ENCODE results near the gene RNF5. TPM values are rescaled to one million over a fixed set of nuclear protein-coding genes. Genes with fewer than 3 reads are reported as not detected.
A peak's percentile ranks its signal among the peaks of the same experiment; 100 is the strongest.

The RNF5 gene
- total and polyA plus RNA-seq, 5 experiments from 2014 or later: 38.6 to 117 (median 102) TPM

DNA sequence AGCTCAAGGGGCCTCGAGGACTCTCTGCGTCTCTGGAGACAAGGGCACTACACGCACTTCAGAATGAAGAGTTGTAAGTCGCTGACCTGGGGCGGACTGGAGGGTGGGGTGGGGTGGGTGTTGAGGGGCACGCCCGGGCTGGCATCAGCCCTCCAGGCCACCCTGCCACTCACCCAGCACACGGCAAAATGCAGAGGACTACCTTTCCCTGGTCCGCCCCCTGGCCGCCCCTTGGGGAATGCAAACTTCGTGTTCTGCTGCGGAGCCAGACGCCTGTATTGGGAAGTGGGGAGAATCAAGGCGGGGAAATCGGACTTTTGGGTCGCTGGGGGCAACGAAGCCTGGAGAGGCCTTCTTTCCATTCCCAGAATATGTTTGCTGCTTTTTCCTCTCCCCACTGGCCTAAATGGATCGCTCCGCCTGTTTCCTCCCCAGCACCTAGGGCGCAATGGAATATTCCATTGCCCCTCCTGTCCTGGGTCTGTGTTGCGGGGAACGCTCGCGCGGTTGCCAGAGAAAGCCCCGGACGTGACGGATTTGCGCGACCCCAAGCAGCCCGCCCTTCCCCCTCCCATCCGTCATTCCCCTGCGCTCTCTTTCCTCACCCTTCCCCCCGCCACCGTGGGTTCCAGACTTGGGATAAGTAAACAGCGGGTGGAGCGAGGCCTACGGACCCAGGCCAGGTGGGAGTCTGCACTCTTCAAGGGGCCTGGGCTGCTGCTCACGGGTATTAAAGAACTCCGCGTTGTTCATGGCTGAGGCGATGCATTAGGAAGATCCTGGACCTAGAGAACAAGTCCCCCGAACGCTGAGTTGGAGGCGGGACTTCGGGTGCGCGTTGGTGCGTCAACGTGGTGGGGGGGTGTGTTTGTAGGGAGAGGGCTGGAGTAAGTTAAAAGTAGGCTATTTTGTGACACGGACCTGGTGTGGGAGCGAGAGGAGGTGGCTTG is 24.4 kb upstream of the RNF5 start, which contains the start of gene PPT2:
TSS of gene PPT2 (plus strand) at position 578 of the 950 bp plus-strand sequence. CDS start 454 bp downstream, outside the sequence.
- Mint-ChIP-seq H3K4me3 (peak within 1 kb of the TSS; percentile 88 to 100 (median 98)), H3K27ac (peak within 1 kb of the TSS; percentile 87 to 99 (median 98)), H3K4me1 (peaks cover 45 to 73% (median 53%) of the 10 kb centered on the region in 4 donors), H3K27me3 (peaks cover 0 to 16% (median 4%) of the 10 kb centered on the region in 5 donors), H3K36me3 (peaks cover 6 to 24% (median 8%) of the 10 kb centered on the region in 3 donors), H3K9me3 (no peaks in the 10 kb centered on the region)
- POLR2A ChIA-PET: interaction anchor here (0.6 to 1.6 kb wide), 6 partner anchors 23 to 691 kb away, joined by 3 to 9 read pairs (median 4); partner anchors contain the start of gene AGPAT1
- ATAC-seq: peak; percentile 65 to 79
- DNase-seq: peak; percentile 60 to 92 (median 83)

DNA sequence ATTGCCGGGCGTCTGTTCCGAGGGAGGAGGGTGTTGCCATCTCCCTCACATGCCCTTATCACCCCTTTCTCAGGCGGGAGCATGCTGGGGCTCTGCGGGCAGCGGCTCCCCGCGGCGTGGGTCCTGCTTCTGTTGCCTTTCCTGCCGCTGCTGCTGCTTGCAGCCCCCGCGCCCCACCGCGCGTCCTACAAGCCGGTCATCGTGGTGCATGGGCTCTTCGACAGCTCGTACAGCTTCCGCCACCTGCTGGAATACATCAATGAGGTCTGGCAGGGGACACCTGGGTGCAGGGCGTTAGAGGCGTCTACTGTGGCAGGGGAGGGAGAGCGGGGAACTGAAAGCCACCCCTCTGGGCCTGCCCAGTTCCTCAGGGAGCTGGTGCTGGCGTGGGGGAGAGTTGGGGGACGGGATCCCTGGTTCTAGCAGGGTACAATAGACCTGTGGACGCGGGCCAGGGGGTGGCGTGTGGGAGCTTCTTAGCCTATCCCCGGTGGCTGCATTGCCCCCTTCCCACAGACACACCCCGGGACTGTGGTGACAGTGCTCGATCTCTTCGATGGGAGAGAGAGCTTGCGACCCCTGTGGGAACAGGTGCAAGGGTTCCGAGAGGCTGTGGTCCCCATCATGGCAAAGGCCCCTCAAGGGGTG is 23.6 kb upstream of the RNF5 start:
- Mint-ChIP-seq H3K27me3 (peaks cover 0 to 13% (median 4%) of the 10 kb centered on the region in 5 donors), H3K9me3 (no peaks in the 10 kb centered on the region), H3K4me1 (peaks cover 41 to 69% (median 49%) of the 10 kb centered on the region in 4 donors), H3K4me3 (peak overlapping the region; percentile 88 to 100 (median 98)), H3K36me3 (peaks cover 6 to 30% (median 8%) of the 10 kb centered on the region in 3 donors), H3K27ac (peak overlapping the region; percentile 87 to 99 (median 98))
- ATAC-seq: peak; percentile 61 to 73
- peak; percentile 45 to 87 (median 66) for DNase-seq
- POLR2A ChIA-PET: interaction anchor here (0.8 to 1.6 kb wide), 6 partner anchors 22 to 690 kb away, joined by 3 to 9 read pairs (median 4); partner anchors contain the start of gene AGPAT1

DNA sequence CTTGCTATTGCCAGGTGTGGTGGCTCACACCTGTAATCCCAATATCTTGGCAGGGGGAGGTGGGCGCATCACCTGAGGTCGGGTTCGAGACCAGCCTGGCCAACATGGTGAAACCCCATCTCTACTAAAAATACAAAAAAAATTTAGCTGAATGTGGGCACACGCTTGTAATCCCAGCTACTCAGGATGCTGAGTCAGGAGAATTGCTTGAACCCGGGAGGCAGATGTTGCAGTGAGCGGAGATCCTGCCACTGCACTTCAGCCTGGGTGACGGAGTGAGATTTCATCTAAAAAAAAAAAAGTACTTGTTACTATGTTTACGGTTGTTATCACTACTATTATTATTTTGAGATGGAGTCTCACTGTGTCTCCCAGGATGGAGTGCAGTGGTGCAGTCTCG is 21.3 kb upstream of the RNF5 start:
- Mint-ChIP-seq H3K9me3 (no peaks in the 10 kb centered on the region), H3K36me3 (peaks cover 6 to 32% (median 8%) of the 10 kb centered on the region in 3 donors), H3K27ac (no peak overlapping the region), H3K4me3 (no peak overlapping the region), H3K4me1 (peaks cover 28 to 46% (median 34%) of the 10 kb centered on the region in 4 donors), H3K27me3 (no peaks in the 10 kb centered on the region)
- DNase-seq (peak in 1 of 10 donors; percentile 26), ATAC-seq (no peak)
- POLR2A ChIA-PET: no interaction called here

DNA sequence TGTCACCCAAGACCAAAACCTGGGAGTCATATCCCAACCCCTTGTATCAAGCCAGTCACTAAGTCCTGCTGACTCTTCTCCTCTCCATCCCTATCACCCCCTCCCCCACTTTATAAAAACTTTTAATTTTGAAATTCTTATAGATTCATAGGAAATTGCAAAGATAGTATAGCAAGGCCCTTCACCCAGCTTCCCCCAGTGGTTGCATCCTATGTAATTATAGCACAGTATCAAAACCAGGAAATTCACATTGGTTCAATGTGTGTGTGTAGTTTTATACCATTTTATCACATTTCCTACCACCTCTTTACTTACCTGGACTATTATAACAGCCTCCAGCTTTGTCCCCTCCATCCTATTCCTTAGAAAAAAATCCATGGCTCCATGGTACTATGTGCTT is 20.2 kb upstream of the RNF5 start:
- no peak for ATAC-seq
- Mint-ChIP-seq H3K4me1 (peaks cover 21 to 34% (median 23%) of the 10 kb centered on the region in 4 donors), H3K36me3 (peaks cover 6 to 40% (median 8%) of the 10 kb centered on the region in 3 donors), H3K27ac (no peak overlapping the region), H3K9me3 (no peaks in the 10 kb centered on the region), H3K4me3 (no peak overlapping the region), H3K27me3 (no peaks in the 10 kb centered on the region)
- no peak for DNase-seq
- POLR2A ChIA-PET: interaction anchor here (2.3 kb wide), 1 partner anchor 19 kb away, joined by 10 read pairs; no protein-coding TSS in a partner anchor

DNA sequence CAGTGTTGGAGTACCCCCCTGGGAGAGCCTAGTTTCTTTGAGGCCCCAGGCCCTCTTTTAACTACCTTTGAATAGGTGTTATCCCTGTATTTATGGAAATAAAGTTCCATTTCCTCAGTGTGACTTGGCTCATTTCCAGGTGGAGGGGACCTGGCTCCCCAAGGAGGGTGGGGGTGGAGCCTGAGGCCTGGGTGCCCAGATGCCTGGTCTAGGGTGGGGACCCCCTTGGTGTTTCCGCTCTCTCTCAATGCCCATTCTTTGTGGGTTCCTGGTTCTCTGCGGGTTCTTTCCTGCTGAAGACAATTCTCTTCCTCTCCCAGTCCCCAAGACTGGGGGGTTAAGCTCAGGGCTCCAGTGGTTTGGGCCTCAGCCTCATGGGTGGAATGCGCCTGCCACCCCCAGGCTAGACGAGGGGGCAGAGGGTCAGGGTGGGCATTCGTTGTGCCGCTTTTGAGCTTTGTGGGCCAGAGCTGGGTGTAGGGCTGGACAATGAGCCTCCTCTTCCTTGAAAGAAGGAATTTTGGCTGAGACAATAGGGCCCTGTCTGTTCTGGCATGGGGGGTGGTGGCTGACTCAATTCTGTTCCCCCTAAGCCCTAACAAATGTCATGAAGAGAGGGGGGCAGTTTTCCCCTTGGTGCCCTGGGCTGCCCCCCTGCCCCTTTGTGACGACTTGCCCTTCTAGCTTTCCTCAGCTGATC is 14.5 kb upstream of the RNF5 start:
- Mint-ChIP-seq H3K27ac (peak overlapping the region in 3 of 10 donors; percentile 27 to 53 (median 47)), H3K27me3 (no peaks in the 10 kb centered on the region), H3K4me3 (no peak overlapping the region), H3K4me1 (peaks cover 0 to 14% (median 4%) of the 10 kb centered on the region in 4 donors), H3K36me3 (peaks cover 0 to 49% (median 0%) of the 10 kb centered on the region in 3 donors), H3K9me3 (no peaks in the 10 kb centered on the region)
- ATAC-seq: no peak
- peak in 1 of 10 donors; percentile 7 for DNase-seq
- POLR2A ChIA-PET: interaction anchor here (0.7 to 1.8 kb wide), 4 partner anchors 13 to 32 kb away, joined by 3 to 10 read pairs (median 3); partner anchors contain the start of genes AGPAT1 and PBX2

DNA sequence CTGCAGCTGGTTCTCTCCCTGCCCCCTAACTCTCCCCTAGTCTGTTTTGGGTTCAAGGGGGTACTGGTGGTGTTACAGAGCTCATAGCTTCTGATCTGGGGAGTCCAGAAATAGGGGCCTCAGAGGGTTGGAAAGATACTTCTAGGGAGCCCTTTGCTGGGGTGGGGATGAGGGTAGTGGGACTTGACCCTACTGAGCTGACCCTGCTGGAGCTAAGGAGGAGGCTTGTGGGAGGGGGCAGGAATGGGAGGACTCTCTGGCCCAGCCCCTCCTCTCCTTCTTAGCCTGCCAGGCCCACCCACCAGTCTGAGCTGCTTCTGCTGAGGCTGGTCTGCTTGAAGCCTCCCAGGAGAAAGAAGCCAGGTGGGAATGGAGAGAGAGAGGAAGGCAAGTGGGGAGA is 13.9 kb upstream of the RNF5 start, which contains the start of gene EGFL8:
TSS of gene EGFL8 (plus strand) at position 301 of the 400 bp plus-strand sequence. CDS start 1,571 bp downstream, outside the sequence.
- Mint-ChIP-seq H3K4me1 (peaks cover 0 to 17% (median 6%) of the 10 kb centered on the region in 4 donors), H3K27me3 (no peaks in the 10 kb centered on the region), H3K9me3 (no peaks in the 10 kb centered on the region), H3K27ac (peak within 1 kb of the TSS in 6 of 10 donors; percentile 27 to 73 (median 50)), H3K36me3 (peaks cover 0 to 50% (median 0%) of the 10 kb centered on the region in 3 donors), H3K4me3 (no peak within 1 kb of the TSS)
- DNase-seq (peak in 1 of 10 donors; percentile 46), ATAC-seq (no peak)
- POLR2A ChIA-PET: interaction anchor here (0.7 to 1.8 kb wide), 5 partner anchors 12 to 54 kb away, joined by 3 to 10 read pairs (median 3); partner anchors contain the start of genes AGPAT1 and PBX2

DNA sequence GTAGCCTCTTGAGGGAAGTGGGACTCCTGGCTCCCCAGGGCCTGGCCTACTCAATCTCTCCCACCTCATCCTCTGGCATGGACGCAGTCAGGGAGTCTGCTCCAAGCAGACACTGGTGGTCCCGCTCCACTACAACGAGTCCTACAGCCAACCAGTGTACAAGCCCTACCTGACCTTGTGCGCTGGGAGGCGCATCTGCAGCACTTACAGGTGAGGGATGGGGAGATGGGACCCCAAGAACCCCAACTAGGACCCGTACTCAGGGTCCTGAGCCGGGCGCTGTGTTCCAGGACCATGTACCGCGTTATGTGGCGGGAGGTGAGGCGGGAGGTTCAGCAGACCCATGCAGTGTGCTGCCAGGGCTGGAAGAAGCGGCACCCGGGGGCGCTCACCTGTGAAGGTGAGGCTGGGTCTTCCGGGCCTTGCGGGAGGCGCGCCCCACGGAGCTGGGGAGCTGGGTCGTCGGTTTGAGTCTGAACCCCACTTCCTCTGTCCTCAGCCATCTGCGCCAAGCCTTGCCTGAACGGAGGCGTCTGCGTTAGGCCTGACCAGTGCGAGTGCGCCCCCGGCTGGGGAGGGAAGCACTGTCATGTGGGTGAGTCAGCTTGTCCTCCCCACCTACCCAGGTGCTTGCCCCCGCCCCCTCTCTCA is 11.7 kb upstream of the RNF5 start:
- Mint-ChIP-seq H3K27me3 (no peaks in the 10 kb centered on the region), H3K4me3 (no peak overlapping the region), H3K36me3 (peaks cover 0 to 61% (median 5%) of the 10 kb centered on the region in 3 donors), H3K4me1 (peaks cover 3 to 39% (median 16%) of the 10 kb centered on the region in 4 donors), H3K9me3 (no peaks in the 10 kb centered on the region), H3K27ac (peak overlapping the region in 1 of 10 donors; percentile 75)
- no peak for ATAC-seq
- POLR2A ChIA-PET: interaction anchor here (0.6 kb wide), 1 partner anchor 19 kb away, joined by 3 read pairs; no protein-coding TSS in a partner anchor
- DNase-seq: peak in 1 of 10 donors; percentile 58

DNA sequence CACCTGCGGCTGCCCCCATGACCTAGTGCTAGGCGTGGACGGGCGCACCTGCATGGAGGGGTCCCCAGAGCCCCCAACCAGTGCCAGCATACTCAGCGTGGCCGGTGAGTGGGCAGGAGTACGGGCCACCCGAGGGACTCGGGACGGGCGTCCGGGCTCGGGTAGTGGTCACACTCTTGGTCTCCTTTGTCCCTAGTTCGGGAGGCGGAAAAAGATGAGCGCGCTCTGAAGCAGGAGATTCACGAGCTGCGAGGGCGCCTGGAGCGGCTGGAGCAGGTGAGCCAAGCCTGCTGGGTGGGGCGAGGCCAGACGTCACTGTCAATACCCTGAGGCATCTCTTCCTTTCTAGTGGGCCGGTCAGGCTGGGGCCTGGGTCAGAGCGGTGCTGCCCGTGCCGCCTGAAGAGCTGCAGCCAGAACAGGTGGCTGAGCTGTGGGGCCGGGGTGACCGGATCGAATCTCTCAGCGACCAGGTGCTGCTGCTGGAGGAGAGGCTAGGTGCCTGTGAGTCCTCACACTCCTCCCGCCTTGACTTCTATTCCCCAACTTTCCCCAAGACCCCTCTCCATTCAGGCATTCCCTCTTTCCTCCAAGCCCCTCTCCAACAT is 10.9 kb upstream of the RNF5 start:
- DNase-seq (peak in 1 of 10 donors; percentile 44), ATAC-seq (no peak)
- peaks cover 3 to 39% (median 16%) of the 10 kb centered on the region in 4 donors for H3K4me1 Mint-ChIP-seq
- H3K27ac Mint-ChIP-seq: peak overlapping the region in 3 of 10 donors; percentile 63 to 74 (median 66)
- no peaks in the 10 kb centered on the region for H3K9me3 Mint-ChIP-seq
- H3K4me3 Mint-ChIP-seq: no peak overlapping the region
- POLR2A ChIA-PET: no interaction called here
- no peaks in the 10 kb centered on the region for H3K27me3 Mint-ChIP-seq
- H3K36me3 Mint-ChIP-seq: peaks cover 0 to 58% (median 5%) of the 10 kb centered on the region in 3 donors

DNA sequence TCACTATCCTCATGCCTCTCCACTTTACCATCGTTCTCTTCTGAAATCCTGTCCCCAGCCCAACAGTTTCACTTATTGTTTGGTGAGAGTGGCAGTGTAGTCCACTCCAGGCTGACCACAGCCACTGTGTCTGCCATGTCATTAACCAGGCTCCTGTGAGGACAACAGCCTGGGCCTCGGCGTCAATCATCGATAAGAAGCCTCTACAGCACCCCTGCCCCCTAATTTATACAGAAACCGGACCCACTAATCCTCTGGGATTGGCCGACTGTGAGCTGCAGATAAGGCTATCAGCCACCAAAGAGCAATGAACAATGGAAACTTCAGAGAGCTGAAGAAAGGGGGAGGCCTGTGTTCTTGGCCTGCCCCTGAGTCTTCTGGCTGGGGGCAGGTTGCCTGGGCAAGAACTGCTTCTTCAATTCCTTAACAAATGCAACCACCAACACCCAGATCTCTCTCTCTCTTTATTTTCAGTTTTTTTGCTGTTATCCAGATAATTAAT is 10.4 kb upstream of the RNF5 start:
- Mint-ChIP-seq H3K9me3 (no peaks in the 10 kb centered on the region), H3K36me3 (peaks cover 0 to 54% (median 5%) of the 10 kb centered on the region in 3 donors), H3K4me1 (peaks cover 7 to 43% (median 19%) of the 10 kb centered on the region in 4 donors), H3K27me3 (no peaks in the 10 kb centered on the region), H3K4me3 (no peak overlapping the region), H3K27ac (peak overlapping the region in 8 of 10 donors; percentile 18 to 74 (median 58))
- POLR2A ChIA-PET: no interaction called here
- peak in 1 of 10 donors; percentile 36 for DNase-seq
- no peak for ATAC-seq

DNA sequence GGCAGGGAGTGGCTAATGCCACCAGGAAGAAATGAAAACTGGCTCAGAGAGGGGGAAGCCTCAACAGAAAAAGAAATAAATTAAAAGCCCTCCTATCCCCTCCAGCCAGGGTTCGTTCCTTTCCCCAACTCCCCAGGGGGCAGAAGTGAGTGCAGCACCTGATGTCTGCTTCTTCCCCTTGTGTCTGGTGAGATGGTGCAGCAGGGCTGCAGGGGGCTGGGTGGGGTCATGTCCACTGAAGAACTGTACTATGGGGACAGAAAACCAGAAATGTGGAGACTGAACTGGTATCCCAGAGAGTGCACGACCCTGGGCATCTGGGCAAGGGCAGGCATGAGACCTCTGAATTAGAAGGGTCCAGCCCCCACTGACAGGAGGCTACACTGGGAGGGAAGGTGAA is 9.9 kb upstream of the RNF5 start:
- Mint-ChIP-seq H3K27ac (peak overlapping the region in 3 of 10 donors; percentile 36 to 44 (median 43)), H3K36me3 (peaks cover 0 to 49% (median 5%) of the 10 kb centered on the region in 3 donors), H3K4me1 (peaks cover 12 to 48% (median 24%) of the 10 kb centered on the region in 4 donors), H3K27me3 (no peaks in the 10 kb centered on the region), H3K9me3 (no peaks in the 10 kb centered on the region), H3K4me3 (no peak overlapping the region)
- DNase-seq (peak in 1 of 10 donors; percentile 27), ATAC-seq (no peak)
- POLR2A ChIA-PET: no interaction called here

Data from naive thymus-derived CD8-positive, alpha-beta T cell (primary cell).